HepG2 (cell line): ENCODE results near the gene SESN1. TPM values are rescaled to one million over a fixed set of nuclear protein-coding genes. Genes with fewer than 3 reads are reported as not detected.

Experiments
- ATAC-seq: fragments of 200-7000 bp; cut with Tn5 transposase; 3 replicates; pipeline ENCODE4 v1.9.1; 2020; ENCODE audit warnings: mild to moderate bottlenecking, moderate library complexity
- BruUV-seq: library from RNA; stranded (reverse); fragments of 400-500 nt; replicated peaks from 2 replicates; lab custom pipeline; 2021; lab: Mats Ljungman, UMichigan
- CTCF ChIA-PET: fragments of 300-600 bp; formaldehyde crosslinking; extraction: SDS; loops from one replicate; lab custom pipeline; 2021; ENCODE audit warnings: low total read pairs, inconsistent platforms, low intra/inter-chr PET ratio; lab: Yijun Ruan, JAX
- POLR2A ChIA-PET: fragments of 350-600 bp; sonication (Branson Sonifier 250); formaldehyde crosslinking; loops from one replicate; lab custom pipeline; 2020; ENCODE audit warnings: antibody characterized with exemption, inconsistent platforms; lab: Yijun Ruan, JAX
- DNase-seq: peaks from one replicate; pipeline ENCODE4 v3.0.0-alpha.2; 2015; ENCODE audit warnings: low spot score
- FAIRE-seq: peaks from 3 replicates; lab custom pipeline; 2011; peaks lifted over from hg19 to GRCh38; lab: Jason Lieb, UNC
- H2AFZ ChIP-seq: one replicate; pipeline ENCODE4 v1.6.1; 2011; ENCODE audit warnings: low read length, inconsistent platforms
- H3K27ac ChIP-seq: fragments of 300-600 bp; 3 replicates; pipeline ENCODE4 v1.8.0; 2011; ENCODE audit warnings: mixed run types, mild to moderate bottlenecking, mixed read lengths, low read length, inconsistent platforms; ENCODE audit not compliant: insufficient read depth; ENCODE audit errors: extremely low read length
- H3K27me3 ChIP-seq, 2 experiments: fragments of 200-600 bp in 1 of 2; 2 replicates in 1 of 2; 3 replicates in 1 of 2; pipeline versions ENCODE4 v1.6.0 to v1.8.0; 2011; ENCODE audit warnings: low read length in 2 of 2, mild to moderate bottlenecking in 2 of 2, moderate library complexity in 2 of 2, inconsistent platforms in 1 of 2; ENCODE audit not compliant: insufficient read depth in 2 of 2, control insufficient read depth in 1 of 2
- H3K36me3 ChIP-seq, 2 experiments: fragments of 200-600 bp in 1 of 2; replicated peaks in 1 of 2; 2 replicates in 1 of 2; 3 replicates in 1 of 2; pipeline versions ENCODE4 v1.5.1 to v1.8.0; 2011; ENCODE audit warnings: low read length in 2 of 2, inconsistent platforms in 1 of 2; ENCODE audit not compliant: insufficient read depth in 2 of 2, control insufficient read depth in 1 of 2
- H3K4me1 ChIP-seq: 2 replicates; pipeline ENCODE4 v1.5.1; 2012; ENCODE audit warnings: low read length, inconsistent platforms; ENCODE audit not compliant: insufficient read depth
- H3K4me2 ChIP-seq: 2 replicates; pipeline ENCODE4 v1.6.0; 2011; ENCODE audit warnings: low read depth, low read length, inconsistent platforms
- H3K4me3 ChIP-seq, 3 experiments: fragments of 200-600 bp in 1 of 3; sonication (generic), shearing (Covaris generic) in 1 of 3; replicated peaks in 1 of 3; 2 replicates each; pipeline ENCODE4 v1.5.1; 2011 to 2016; ENCODE audit warnings: low read length in 3 of 3, inconsistent platforms in 2 of 3, low read depth in 2 of 3, mild to moderate bottlenecking in 2 of 3, control low read depth in 1 of 3, mixed read lengths in 1 of 3; ENCODE audit not compliant: insufficient read depth in 1 of 3
- H3K79me2 ChIP-seq: one replicate; pipeline ENCODE4 v1.6.1; 2011; ENCODE audit warnings: low read length, inconsistent platforms; ENCODE audit not compliant: insufficient read depth
- H3K9ac ChIP-seq: 2 replicates; pipeline ENCODE4 v1.6.0; 2011; ENCODE audit warnings: mild to moderate bottlenecking, low read depth, low read length, inconsistent platforms; ENCODE audit not compliant: insufficient read depth
- H3K9me3 ChIP-seq: 2 replicates; pipeline ENCODE4 v1.5.1; 2012; ENCODE audit warnings: mild to moderate bottlenecking, low read length
- H4K20me1 ChIP-seq: 2 replicates; pipeline ENCODE4 v1.6.0; 2011; ENCODE audit warnings: inconsistent platforms, mild to moderate bottlenecking, low read length, moderate library complexity; ENCODE audit not compliant: insufficient read depth
- CEBPZ ChIP-seq: IDR thresholded peaks from 2 replicates; pipeline ENCODE4 v1.6.1; 2012; ENCODE audit warnings: low read length, improper control_type of control experiment
- CSRNP1 ChIP-seq: sonication (generic); formaldehyde crosslinking; IDR thresholded peaks from 2 replicates; pipeline ENCODE4 v1.8.1; 2023; ENCODE audit warnings: mild to moderate bottlenecking, missing genetic modification reagents
- GMEB1 ChIP-seq: sonication (generic); formaldehyde crosslinking; IDR thresholded peaks from 2 replicates; pipeline ENCODE4 v1.5.1; 2020; ENCODE audit warnings: missing genetic modification reagents, mild to moderate bottlenecking, borderline replicate concordance
- NCOA5 ChIP-seq: sonication (generic); formaldehyde crosslinking; IDR thresholded peaks from 2 replicates; pipeline ENCODE4 v1.4.0; 2020; ENCODE audit warnings: missing genetic modification reagents
- POLR2G ChIP-seq: fragments of 200-400 bp; formaldehyde crosslinking; IDR thresholded peaks from 2 replicates; pipeline ENCODE4 v1.6.1; 2018; ENCODE audit warnings: mild to moderate bottlenecking, low read depth, low read length, moderate library complexity
- ZFP91 ChIP-seq: sonication (generic); formaldehyde crosslinking; IDR thresholded peaks from 2 replicates; pipeline ENCODE4 v1.9.0; 2022; ENCODE audit warnings: missing genetic modification reagents, mild to moderate bottlenecking, borderline replicate concordance
- ZNF138 ChIP-seq: sonication (generic); formaldehyde crosslinking; IDR thresholded peaks from 2 replicates; pipeline ENCODE4 v1.5.0; 2020; ENCODE audit warnings: mild to moderate bottlenecking, low read depth, missing genetic modification reagents
- ZNF292 ChIP-seq: sonication (generic); formaldehyde crosslinking; IDR thresholded peaks from 2 replicates; pipeline ENCODE4 v1.8.1; 2022; ENCODE audit warnings: mild to moderate bottlenecking, low read depth, missing genetic modification reagents, borderline replicate concordance
- ZNF343 ChIP-seq: sonication (generic); formaldehyde crosslinking; IDR thresholded peaks from 2 replicates; pipeline ENCODE4 v1.4.0; 2020; ENCODE audit warnings: mild to moderate bottlenecking, missing genetic modification reagents
- ZNF451 ChIP-seq: sonication (generic); formaldehyde crosslinking; IDR thresholded peaks from 2 replicates; pipeline ENCODE4 v1.5.0; 2020; ENCODE audit warnings: mild to moderate bottlenecking, missing genetic modification reagents
- ZNF652 ChIP-seq: IDR thresholded peaks from 2 replicates; pipeline ENCODE4 v1.6.1; 2016; ENCODE audit warnings: low read depth, borderline replicate concordance
- WGBS: methylation state at CpG from one replicate; pipeline ENCODE4 v1.1.6; 2017; ENCODE audit warnings: low lambda C conversion rate; 5-methylcytosine and 5-hydroxymethylcytosine counted together
- in situ Hi-C: cut with HindIII; loops from 2 replicates; pipeline ENCODE4 v1.10.0; 2017; ENCODE audit warnings: low pct_unique_long_range_greater_than_20kb; ENCODE audit not compliant: extremely low pct_ligation_motif_present
- intact Hi-C: fragments of 100-400 bp; cut with micrococcal nuclease; formaldehyde crosslinking; loops from one replicate; pipeline ENCODE4 v1.10.0; 2022; ENCODE audit not compliant: unreplicated experiment
- polyA plus RNA-seq, 8 experiments: library from polyadenylated mRNA; depleted of rRNA in 3 of 8; stranded (reverse) in 7 of 8; unstranded in 1 of 8; fragments of >200 nt; fragmentation: Illumina TruSeq in 4 of 8; extraction: Trizol in 4 of 8; gene quantifications; 2 replicates each; pipeline versions ENCODE4 v1.2.1 to v1.2.3, GENCODE V29; 2011 to 2016; ENCODE audit warnings: low read depth in 4 of 8, missing spikeins in 1 of 8, mixed read lengths in 1 of 8; ENCODE audit not compliant: insufficient read depth in 1 of 8
- total RNA-seq, 5 experiments: library from RNA; depleted of rRNA; stranded (reverse); fragments of >200 nt; fragmentation: Illumina TruSeq; extraction: Trizol; gene quantifications; 2 replicates each; pipeline ENCODE4 v1.2.3, GENCODE V29; 2016; ENCODE audit warnings: low read depth in 1 of 5

SESN1 gene
- total and polyA plus RNA-seq, 2 of the 13 experiments (the other 11 are each of a cell fraction or from before 2014, with no cell fraction given) = 24.9 to 44.7 TPM

- Histone ChIP-seq H3K36me3 (no peaks in the 10 kb centered on the region), H3K4me1 (no peaks in the 10 kb centered on the region), H3K4me2 (no peak overlapping the region), H3K79me2 (no peaks in the 10 kb centered on the region), H4K20me1 (no peaks in the 10 kb centered on the region), H3K9ac (no peak overlapping the region), H3K9me3 (no peaks in the 10 kb centered on the region), H2AFZ (no peak overlapping the region), H3K27me3 (no peaks in the 10 kb centered on the region), H3K4me3 (no peak overlapping the region), H3K27ac (no peak overlapping the region)
- intact Hi-C loops = no loop called here
- ChIA-PET POLR2A (no interaction called here), CTCF (no interaction called here)
- ATAC-seq = no peak
- in situ Hi-C loops = no loop called here
- FAIRE-seq = no peak
- DNase-seq = no peak
- 97% methylated on average over 3 of the region's 3 CpGs for WGBS
- BruUV-seq = no TSS peak
- no peak for TF ChIP-seq ZFP91
- no peak for TF ChIP-seq NCOA5 (CRISPR knock-in tag)
- TF ChIP-seq ZNF343 = no peak
- no peak for TF ChIP-seq POLR2G
- TF ChIP-seq CSRNP1 (CRISPR knock-in tag) = no peak
- TF ChIP-seq ZNF652 = no peak
- TF ChIP-seq ZNF292 (CRISPR knock-in tag) = no peak
- TF ChIP-seq ZNF138 = no peak
- no peak for TF ChIP-seq ZNF451
- TF ChIP-seq GMEB1 (CRISPR knock-in tag) = no peak
- no peak for TF ChIP-seq CEBPZ
These were observed 66.2 kb downstream of the SESN1 start for GRCh38 chr6:109028439-109028838.
